ENCODE measurements around the gene POLR2H. TPM values are rescaled to one million over a fixed set of nuclear protein-coding genes. Genes with fewer than 3 reads are reported as not detected.

The POLR2H gene
- total RNA-seq, 1 experiment from 2014 or later, result 156 TPM

DNA sequence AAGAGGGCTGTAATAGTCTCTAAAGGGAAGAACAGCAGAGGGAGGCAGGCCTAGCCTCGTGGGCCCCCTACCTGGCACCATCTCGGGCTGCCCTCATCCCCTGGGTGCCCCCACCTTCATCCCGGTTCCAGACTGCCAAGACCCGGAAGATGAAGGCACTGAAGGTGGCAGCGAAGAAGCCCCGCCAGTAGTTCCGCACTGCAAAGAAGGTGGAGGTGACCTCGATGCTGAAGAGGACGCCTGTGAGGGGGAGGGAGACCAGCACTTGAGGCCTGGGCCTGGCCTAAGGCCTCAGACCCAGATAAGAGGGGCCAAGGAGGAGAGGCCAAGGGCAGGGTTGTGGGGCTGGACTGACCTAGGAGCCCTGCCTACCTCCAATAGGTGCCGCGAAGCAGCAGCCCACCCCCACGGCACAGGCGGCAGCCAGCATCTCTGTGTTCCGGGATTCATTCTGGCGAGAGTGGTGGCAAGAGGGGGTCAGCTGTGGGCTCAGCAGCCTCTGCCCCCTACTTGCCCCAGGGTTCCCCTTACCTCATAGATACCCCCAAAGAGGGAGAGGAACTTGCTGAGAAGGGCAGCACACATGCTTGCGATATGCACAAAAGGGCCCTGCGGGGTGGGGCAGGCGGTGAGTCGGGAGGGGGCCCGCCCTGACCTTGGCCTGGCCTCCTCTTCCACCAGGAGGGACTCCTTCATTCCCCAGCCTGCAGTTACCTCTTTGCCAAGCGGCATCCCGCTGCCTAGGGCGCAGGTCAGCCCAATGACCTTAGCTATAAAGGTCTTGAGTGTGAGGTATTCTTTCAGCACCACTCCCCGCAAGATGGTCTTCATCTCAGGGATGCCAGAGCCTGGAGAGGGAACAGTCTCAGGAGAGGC, 4.0 kb upstream of the POLR2H start:
- BruUV-seq (replicated peaks), result no TSS peak
- Histone ChIP-seq H3K4me1 (ENCODE audit: control insufficient read depth, insufficient read depth, low read length) (peaks cover 6% of the 10 kb centered on the region), H3K27me3 (ENCODE audit: control insufficient read depth, insufficient read depth, low read length) (no peaks in the 10 kb centered on the region), H3K36me3 (ENCODE audit: control insufficient read depth, insufficient read depth, low read length) (no peaks in the 10 kb centered on the region; the same call in 1 of the 2 replicates), H3K9me3 (ENCODE audit: control insufficient read depth, insufficient read depth, low read depth, low read length) (no peaks in the 10 kb centered on the region), H3K27ac (ENCODE audit: low read length) (no peak overlapping the region), H3K4me3 (ENCODE audit: low read depth in 2 of 2, low read length in 2 of 2) (no peak overlapping the region)
- CTCF ChIA-PET, result no interaction called here
- in situ Hi-C loops (cut with HindIII; ENCODE audit: low pct_unique_long_range_greater_than_20kb, low sequenced_read_pairs), result no loop called here
- POLR2A ChIA-PET, result no interaction called here
- intact Hi-C loops (cut with micrococcal nuclease; ENCODE audit: unreplicated experiment), result no loop called here
- ATAC-seq, result no peak
- no peak for DNase-seq (ENCODE audit: low read depth, low spot score)
- TF ChIP-seq REST (IDR thresholded peaks at IDR 0.05; ENCODE audit: insufficient read depth in 1 of 2, low read depth in 2 of 2, low read length in 1 of 2) (no peak), TCF7L2 (IDR thresholded peaks at IDR 0.05; ENCODE audit: low read depth, low read length) (no peak), SIN3A (IDR thresholded peaks at IDR 0.05; ENCODE audit: borderline replicate concordance, insufficient read depth, low read depth, low read length) (no peak), POLR2AphosphoS5 (IDR thresholded peaks at IDR 0.05; ENCODE audit: low read depth, low read length) (no peak)
- TF ChIP-seq, protein P1, sequence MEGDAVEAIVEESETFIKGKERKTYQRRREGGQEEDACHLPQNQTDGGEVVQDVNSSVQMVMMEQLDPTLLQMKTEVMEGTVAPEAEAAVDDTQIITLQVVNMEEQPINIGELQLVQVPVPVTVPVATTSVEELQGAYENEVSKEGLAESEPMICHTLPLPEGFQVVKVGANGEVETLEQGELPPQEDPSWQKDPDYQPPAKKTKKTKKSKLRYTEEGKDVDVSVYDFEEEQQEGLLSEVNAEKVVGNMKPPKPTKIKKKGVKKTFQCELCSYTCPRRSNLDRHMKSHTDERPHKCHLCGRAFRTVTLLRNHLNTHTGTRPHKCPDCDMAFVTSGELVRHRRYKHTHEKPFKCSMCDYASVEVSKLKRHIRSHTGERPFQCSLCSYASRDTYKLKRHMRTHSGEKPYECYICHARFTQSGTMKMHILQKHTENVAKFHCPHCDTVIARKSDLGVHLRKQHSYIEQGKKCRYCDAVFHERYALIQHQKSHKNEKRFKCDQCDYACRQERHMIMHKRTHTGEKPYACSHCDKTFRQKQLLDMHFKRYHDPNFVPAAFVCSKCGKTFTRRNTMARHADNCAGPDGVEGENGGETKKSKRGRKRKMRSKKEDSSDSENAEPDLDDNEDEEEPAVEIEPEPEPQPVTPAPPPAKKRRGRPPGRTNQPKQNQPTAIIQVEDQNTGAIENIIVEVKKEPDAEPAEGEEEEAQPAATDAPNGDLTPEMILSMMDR (IDR thresholded peaks at IDR 0.05), result no peak

- H3K4me1 ChIP-seq (ENCODE audit: control insufficient read depth, insufficient read depth, low read length), result peaks cover 6% of the 10 kb centered on the region
- DNase-seq (ENCODE audit: low read depth, low spot score) (no peak), ATAC-seq (no peak)
- no peak overlapping the region for H3K4me3 ChIP-seq (ENCODE audit: low read depth in 2 of 2, low read length in 2 of 2)
- intact Hi-C loops (cut with micrococcal nuclease; ENCODE audit: unreplicated experiment), result no loop called here
- POLR2A ChIA-PET, result no interaction called here
- no peak overlapping the region for H3K27ac ChIP-seq (ENCODE audit: low read length)
- no TSS peak for BruUV-seq (replicated peaks)
- TF ChIP-seq REST (IDR thresholded peaks at IDR 0.05; ENCODE audit: insufficient read depth in 1 of 2, low read depth in 2 of 2, low read length in 1 of 2) (no peak), SIN3A (IDR thresholded peaks at IDR 0.05; ENCODE audit: borderline replicate concordance, insufficient read depth, low read depth, low read length) (no peak), POLR2AphosphoS5 (IDR thresholded peaks at IDR 0.05; ENCODE audit: low read depth, low read length) (no peak), TCF7L2 (IDR thresholded peaks at IDR 0.05; ENCODE audit: low read depth, low read length) (no peak)
- TF ChIP-seq, protein P1 (IDR thresholded peaks at IDR 0.05), result no peak
- H3K36me3 ChIP-seq (ENCODE audit: control insufficient read depth, insufficient read depth, low read length), result no peaks in the 10 kb centered on the region; the same call in 1 of the 2 replicates
- CTCF ChIA-PET, result no interaction called here
- H3K27me3 ChIP-seq (ENCODE audit: control insufficient read depth, insufficient read depth, low read length), result no peaks in the 10 kb centered on the region
- no peaks in the 10 kb centered on the region for H3K9me3 ChIP-seq (ENCODE audit: control insufficient read depth, insufficient read depth, low read depth, low read length)
- in situ Hi-C loops (cut with HindIII; ENCODE audit: low pct_unique_long_range_greater_than_20kb, low sequenced_read_pairs), result no loop called here
Observed at GRCh38 chr3:184358124-184358767, 3.3 kb upstream of the POLR2H start.

All from Panc1 (cell line).